ENCODE results near the gene FGD5. TPM values are rescaled to one million over a fixed set of nuclear protein-coding genes. Genes with fewer than 3 reads are reported as not detected.

FGD5 gene
- total and polyA plus RNA-seq, 2 donors (not counting 1 experiment from before 2014, with no cell fraction given) = not detected

DNA sequence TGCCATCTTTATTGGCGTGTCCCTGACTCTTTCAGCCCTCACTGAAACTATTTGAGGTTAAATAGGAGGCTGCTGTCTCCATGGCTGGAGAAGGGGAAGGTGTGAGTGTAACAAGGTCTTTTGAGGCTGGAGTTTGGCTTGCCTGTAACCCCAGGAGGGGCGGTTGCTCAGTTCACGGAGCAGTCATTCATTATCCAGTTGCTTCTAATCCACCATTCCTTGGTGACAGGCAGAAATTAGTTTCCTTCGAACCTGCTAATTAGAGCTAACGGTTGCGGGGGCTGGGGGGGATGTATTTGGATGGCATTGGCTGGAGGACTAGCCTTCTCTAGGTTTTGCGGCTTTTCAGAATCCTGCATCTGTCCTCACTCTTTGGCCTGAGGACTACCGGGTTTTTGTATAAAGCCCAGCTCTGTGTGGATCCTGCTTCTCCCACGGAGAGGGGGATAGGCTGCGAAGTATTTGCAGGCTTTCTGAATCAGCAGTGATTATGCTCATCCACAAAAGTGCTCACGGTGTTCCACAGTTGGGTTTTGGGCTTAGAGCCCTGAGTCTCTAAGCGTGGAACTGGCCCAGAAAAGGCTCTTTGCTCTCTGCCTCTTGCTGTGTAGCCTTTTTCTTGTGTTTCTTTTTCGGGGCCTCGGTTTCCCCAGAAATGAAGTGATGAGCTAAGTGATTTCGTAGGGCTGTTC is 18.6 kb downstream of the FGD5 start:
- H2AFZ ChIP-seq (ENCODE audit: insufficient read depth, low read depth, low read length, poor library complexity, severe bottlenecking) = no peak overlapping the region
- Mint-ChIP-seq H3K4me1 (no peaks in the 10 kb centered on the region), H3K27ac (no peak overlapping the region), H3K4me3 (no peak overlapping the region), H3K27me3 (peaks cover 19% of the 10 kb centered on the region), H3K9me3 (ENCODE audit: insufficient read depth) (no peaks in the 10 kb centered on the region)
- TF ChIP-seq EZH2 (IDR thresholded peaks at IDR 0.05; ENCODE audit: borderline replicate concordance, insufficient read depth, low read depth, low read length, poor library complexity, severe bottlenecking) = no peak
- TF ChIP-seq, protein P1, sequence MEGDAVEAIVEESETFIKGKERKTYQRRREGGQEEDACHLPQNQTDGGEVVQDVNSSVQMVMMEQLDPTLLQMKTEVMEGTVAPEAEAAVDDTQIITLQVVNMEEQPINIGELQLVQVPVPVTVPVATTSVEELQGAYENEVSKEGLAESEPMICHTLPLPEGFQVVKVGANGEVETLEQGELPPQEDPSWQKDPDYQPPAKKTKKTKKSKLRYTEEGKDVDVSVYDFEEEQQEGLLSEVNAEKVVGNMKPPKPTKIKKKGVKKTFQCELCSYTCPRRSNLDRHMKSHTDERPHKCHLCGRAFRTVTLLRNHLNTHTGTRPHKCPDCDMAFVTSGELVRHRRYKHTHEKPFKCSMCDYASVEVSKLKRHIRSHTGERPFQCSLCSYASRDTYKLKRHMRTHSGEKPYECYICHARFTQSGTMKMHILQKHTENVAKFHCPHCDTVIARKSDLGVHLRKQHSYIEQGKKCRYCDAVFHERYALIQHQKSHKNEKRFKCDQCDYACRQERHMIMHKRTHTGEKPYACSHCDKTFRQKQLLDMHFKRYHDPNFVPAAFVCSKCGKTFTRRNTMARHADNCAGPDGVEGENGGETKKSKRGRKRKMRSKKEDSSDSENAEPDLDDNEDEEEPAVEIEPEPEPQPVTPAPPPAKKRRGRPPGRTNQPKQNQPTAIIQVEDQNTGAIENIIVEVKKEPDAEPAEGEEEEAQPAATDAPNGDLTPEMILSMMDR (IDR thresholded peaks at IDR 0.05) = no peak
- no peaks in the 10 kb centered on the region for H3K4me1 ChIP-seq (ENCODE audit: control insufficient read depth in 2 of 2, insufficient read depth in 2 of 2, low read length in 2 of 2)
- intact Hi-C loops (cut with micrococcal nuclease) = no loop called here
- no peak overlapping the region for H3K9ac ChIP-seq (ENCODE audit: low read length)
- no peaks in the 10 kb centered on the region for H4K20me1 ChIP-seq (ENCODE audit: control insufficient read depth, insufficient read depth, low read length, poor library complexity, severe bottlenecking)
- H3K27ac ChIP-seq (ENCODE audit: low read length in 2 of 2) = no peak overlapping the region
- no peak overlapping the region for H3K4me3 ChIP-seq (ENCODE audit: control extremely low read depth in 1 of 5, extremely low read depth in 1 of 5, insufficient read depth in 1 of 5, low read depth in 2 of 5, low read length in 4 of 5)
- no peak overlapping the region for H3K4me2 ChIP-seq (replicated peaks; ENCODE audit: low read depth, low read length, poor library complexity, severe bottlenecking)
- no peaks in the 10 kb centered on the region for H3K79me2 ChIP-seq (ENCODE audit: control insufficient read depth, insufficient read depth, low read length)
- no peaks in the 10 kb centered on the region for H3K27me3 ChIP-seq (replicated peaks in 1 of 4; ENCODE audit: control extremely low read depth in 1 of 4, control insufficient read depth in 3 of 4, insufficient read depth in 4 of 4, low read length in 3 of 4)
- no peaks in the 10 kb centered on the region for H3K36me3 ChIP-seq (replicated peaks in 1 of 2; ENCODE audit: control extremely low read depth in 1 of 2, control insufficient read depth in 1 of 2, extremely low read depth in 1 of 2, insufficient read depth in 2 of 2, low read length in 1 of 2)
- POLR2A ChIA-PET = interaction anchor here (0.7 kb wide), 1 partner anchor 9 kb away, joined by 3 read pairs; no protein-coding TSS in a partner anchor
- no peaks in the 10 kb centered on the region for H3K9me3 ChIP-seq (ENCODE audit: control extremely low read depth in 1 of 3, control insufficient read depth in 2 of 3, insufficient read depth in 1 of 3, low read length in 2 of 3)
- WGBS (ENCODE audit: insufficient coverage) = 86% methylated on average over 12 of the region's 15 CpGs
- DNase-seq (no peak), ATAC-seq (ENCODE audit: low read depth) (no peak)
- CTCF ChIA-PET = no interaction called here

DNA sequence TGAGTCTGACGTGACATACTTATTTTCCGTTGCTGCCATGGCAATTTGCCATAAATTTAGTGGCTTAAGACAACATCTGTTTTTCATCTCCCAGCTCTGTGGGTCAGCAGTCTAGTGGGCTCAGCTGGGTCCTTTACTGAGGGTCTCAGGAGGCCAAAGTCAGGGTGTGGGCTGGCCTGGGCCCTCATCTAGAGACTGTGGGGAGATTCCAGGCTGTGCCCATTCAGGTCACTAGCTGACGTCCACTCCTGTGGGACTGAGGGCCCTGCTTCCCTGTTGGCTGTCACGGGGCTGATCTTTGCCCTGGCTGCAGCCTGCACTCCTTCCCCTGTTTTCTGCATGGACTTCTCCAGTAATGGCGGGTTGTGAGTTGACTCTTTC is 19.1 kb downstream of the FGD5 start:
- Mint-ChIP-seq H3K4me1 (no peaks in the 10 kb centered on the region), H3K4me3 (no peak overlapping the region), H3K27me3 (peaks cover 19% of the 10 kb centered on the region), H3K27ac (no peak overlapping the region), H3K9me3 (ENCODE audit: insufficient read depth) (no peaks in the 10 kb centered on the region)
- no peak overlapping the region for H2AFZ ChIP-seq (ENCODE audit: insufficient read depth, low read depth, low read length, poor library complexity, severe bottlenecking)
- H3K4me3 ChIP-seq (ENCODE audit: control extremely low read depth in 1 of 5, extremely low read depth in 1 of 5, insufficient read depth in 1 of 5, low read depth in 2 of 5, low read length in 4 of 5) = no peak overlapping the region
- no peaks in the 10 kb centered on the region for H3K79me2 ChIP-seq (ENCODE audit: control insufficient read depth, insufficient read depth, low read length)
- no peaks in the 10 kb centered on the region for H3K9me3 ChIP-seq (ENCODE audit: control extremely low read depth in 1 of 3, control insufficient read depth in 2 of 3, insufficient read depth in 1 of 3, low read length in 2 of 3)
- WGBS (ENCODE audit: insufficient coverage) = 97% methylated on average over 3 of the region's 5 CpGs
- no peak overlapping the region for H3K27ac ChIP-seq (ENCODE audit: low read length in 2 of 2)
- POLR2A ChIA-PET = interaction anchor here (0.7 kb wide), 1 partner anchor 10 kb away, joined by 3 read pairs; no protein-coding TSS in a partner anchor
- no peak for DNase-seq
- no peaks in the 10 kb centered on the region for H3K4me1 ChIP-seq (ENCODE audit: control insufficient read depth in 2 of 2, insufficient read depth in 2 of 2, low read length in 2 of 2)
- no peak overlapping the region for H3K4me2 ChIP-seq (replicated peaks; ENCODE audit: low read depth, low read length, poor library complexity, severe bottlenecking)
- H4K20me1 ChIP-seq (ENCODE audit: control insufficient read depth, insufficient read depth, low read length, poor library complexity, severe bottlenecking) = no peaks in the 10 kb centered on the region
- no peaks in the 10 kb centered on the region for H3K27me3 ChIP-seq (replicated peaks in 1 of 4; ENCODE audit: control extremely low read depth in 1 of 4, control insufficient read depth in 3 of 4, insufficient read depth in 4 of 4, low read length in 3 of 4)
- no peak for ATAC-seq (ENCODE audit: low read depth)
- no peaks in the 10 kb centered on the region for H3K36me3 ChIP-seq (replicated peaks in 1 of 2; ENCODE audit: control extremely low read depth in 1 of 2, control insufficient read depth in 1 of 2, extremely low read depth in 1 of 2, insufficient read depth in 2 of 2, low read length in 1 of 2)
- no peak overlapping the region for H3K9ac ChIP-seq (ENCODE audit: low read length)
- no peak for TF ChIP-seq EZH2 (IDR thresholded peaks at IDR 0.05; ENCODE audit: borderline replicate concordance, insufficient read depth, low read depth, low read length, poor library complexity, severe bottlenecking)
- TF ChIP-seq, protein P1 (IDR thresholded peaks at IDR 0.05) = no peak
- intact Hi-C loops (cut with micrococcal nuclease) = no loop called here
- CTCF ChIA-PET = no interaction called here
